NCI-H2171 treated with DMSO at 0.1 percent for 48 hours (cell line): ENCODE measurements around the gene LRRTM4.

Experiments
- DNase-seq: peaks from one replicate; lab custom pipeline; 2025; lab: John Stamatoyannopoulos, UW

The LRRTM4 gene

DNA sequence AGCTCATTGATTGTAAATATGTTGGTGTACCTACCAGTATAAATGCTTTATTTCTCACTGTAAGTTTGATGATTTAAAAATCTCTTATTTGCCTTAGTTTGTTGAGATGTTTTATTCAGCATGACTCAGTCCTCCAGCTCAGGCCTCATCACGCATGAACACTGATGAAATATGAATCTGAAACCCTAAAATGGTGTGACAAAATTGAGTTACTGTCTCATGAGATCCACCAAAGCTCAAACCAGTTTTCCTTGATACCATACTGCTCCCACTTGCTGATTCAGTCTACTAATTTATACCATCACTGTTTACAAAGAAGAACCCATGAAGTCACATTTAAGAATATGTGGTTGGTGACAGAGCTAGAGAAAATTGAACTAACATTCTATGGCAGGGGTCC, 524.9 kb downstream of the LRRTM4 start:
- no peak for DNase-seq

DNA sequence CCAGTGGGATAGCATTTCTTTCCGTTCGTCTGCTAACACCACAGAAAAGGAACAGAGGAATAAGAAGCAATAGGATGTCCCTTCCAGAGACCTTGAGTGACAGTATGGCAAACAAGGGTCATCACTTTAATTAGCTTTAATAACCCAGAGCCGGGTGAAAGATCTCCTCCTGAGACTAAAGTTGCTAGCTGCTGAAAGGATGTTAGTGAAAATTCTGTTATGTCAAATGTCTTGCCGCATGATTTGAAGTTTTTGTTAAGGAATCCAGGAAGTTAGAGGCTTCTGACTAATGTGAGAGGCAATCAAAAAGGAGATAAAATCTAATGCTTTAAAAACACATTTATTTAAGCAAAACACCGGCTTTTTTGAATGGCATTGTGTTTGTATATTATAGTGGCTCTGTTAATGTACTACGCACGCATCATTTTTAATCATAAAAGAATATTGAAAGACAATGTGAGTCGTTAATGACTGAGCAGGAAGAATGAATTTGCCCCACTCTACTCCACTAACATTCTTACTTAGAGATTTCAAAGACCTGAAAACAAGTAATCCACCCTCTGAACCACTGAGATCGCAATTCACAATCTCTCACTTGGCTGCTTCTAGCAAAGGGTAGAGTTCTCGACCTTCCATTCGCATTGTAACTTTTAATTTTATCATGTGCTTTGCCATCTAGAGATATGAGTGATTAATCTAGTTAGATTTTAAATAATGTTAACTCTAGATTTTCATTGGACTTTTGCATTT, 536.6 kb downstream of the LRRTM4 start:
- DNase-seq = no peak

DNA sequence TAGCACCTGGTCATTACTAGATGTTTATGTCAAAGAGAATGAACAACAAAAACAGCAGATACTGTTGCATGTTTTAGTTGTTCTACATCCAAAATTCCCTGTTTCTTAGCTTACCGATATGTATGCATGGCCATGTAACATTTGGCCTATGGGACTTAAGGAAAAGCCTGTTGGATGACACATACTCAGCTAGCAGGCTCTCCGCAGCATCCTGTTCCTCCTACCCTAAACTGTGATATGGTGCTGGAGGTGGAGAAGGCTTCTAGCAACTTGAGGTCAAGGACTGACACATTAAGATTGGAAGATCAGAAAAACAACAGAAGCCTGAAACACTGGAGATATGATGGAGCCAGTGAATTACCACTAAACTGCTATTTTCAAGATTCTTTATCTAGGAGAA, 537.8 kb downstream of the LRRTM4 start:
- DNase-seq = no peak

- DNase-seq = no peak
These were observed 541.9 kb downstream of the LRRTM4 start for GRCh38 chr2:76980067-76980787.

DNA sequence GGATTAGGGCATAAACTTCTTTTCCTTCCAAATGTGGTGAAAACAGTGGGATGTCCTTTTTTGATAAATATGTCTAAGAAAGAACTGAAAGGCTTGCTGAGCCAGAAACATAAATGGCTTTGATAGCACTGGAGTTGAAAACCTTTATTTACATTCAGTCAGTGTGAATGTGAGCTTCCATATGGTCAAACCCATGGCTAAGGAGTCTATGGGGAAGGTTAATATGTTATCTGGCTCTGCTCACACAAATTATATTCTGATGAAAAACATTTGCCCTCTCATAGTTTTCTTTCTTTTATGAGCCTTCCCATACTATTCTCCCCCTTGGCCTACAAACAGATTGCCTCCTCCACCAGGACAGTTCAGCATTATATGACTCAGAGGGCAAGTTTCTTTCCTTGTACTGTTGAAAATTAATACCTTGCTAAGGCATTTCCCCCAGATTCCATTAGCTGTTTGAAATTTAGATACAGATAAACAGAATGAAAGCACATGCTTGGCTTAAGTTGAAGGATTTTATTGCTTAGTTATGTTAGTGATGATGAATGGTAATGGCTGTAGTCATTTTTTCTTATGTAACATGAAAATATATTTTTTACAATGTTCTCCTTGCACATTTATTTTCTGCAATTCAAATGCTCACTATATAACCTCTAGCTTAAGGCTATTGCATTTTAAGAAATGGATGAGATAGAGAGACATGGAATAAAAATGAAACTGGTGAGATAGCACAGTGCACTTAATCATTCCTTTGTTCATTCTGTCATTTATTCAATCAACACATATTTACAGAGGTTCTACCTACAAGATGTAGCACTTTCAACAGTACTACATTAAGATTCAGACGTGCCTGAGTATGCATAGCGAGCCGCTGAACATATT, 544.1 kb downstream of the LRRTM4 start:
- no peak for DNase-seq

GRCh38 chr2:76975752-76976151, 546.4 kb downstream of the LRRTM4 start:
- DNase-seq = no peak

- DNase-seq = no peak
These were observed 548.6 kb downstream of the LRRTM4 start for GRCh38 chr2:76973610-76974009.

GRCh38 chr2:76965772-76966171, 556.4 kb downstream of the LRRTM4 start:
- DNase-seq = no peak

DNA sequence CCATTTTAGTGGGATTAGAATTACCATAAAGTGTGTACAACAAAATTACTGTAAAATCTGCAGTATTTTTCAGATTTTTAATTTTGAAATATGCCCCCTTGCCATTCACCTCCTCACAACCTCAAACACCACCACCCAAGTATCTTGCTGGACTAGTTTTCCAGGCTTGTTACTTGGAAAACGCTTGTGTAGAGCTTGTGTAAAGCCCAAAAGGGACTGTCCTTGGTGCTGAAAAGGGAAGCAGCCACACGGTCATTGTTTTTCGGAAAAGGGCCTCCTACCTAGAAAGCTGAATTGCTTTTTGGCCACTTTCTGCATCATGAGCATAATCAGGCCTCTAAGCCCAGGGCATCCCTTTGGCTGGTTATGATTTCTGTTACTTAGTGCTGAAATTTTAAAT, 563.4 kb downstream of the LRRTM4 start:
- no peak for DNase-seq

DNA sequence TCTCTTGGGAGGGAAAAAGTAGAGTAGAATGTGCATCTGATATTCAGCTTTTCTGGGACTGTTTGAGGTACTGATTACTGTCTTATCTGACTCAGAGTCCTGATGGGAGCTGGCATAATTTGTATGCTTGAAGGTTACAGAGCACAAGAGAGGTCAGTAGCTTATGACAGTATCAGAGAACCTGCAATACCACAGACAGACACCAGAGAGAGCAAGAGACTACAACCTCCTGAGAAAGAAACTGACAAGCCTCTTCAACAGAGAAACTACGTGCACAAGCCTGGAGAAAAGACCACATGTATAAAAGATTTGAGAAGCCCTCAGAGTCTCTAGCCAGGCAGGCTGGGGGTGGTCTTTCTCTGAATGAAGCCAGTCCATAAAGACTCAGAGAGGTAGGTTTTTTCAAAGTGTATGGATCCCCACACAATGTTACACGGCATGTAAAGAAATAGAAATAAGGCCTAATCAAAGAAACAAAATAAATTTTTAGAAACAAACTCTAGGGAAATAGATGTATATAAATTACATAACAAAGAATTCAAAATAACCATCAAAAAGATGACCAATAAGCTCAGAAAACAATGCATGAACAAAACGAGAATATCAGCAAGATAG, 568.3 kb downstream of the LRRTM4 start:
- peak; percentile 54 for DNase-seq

DNA sequence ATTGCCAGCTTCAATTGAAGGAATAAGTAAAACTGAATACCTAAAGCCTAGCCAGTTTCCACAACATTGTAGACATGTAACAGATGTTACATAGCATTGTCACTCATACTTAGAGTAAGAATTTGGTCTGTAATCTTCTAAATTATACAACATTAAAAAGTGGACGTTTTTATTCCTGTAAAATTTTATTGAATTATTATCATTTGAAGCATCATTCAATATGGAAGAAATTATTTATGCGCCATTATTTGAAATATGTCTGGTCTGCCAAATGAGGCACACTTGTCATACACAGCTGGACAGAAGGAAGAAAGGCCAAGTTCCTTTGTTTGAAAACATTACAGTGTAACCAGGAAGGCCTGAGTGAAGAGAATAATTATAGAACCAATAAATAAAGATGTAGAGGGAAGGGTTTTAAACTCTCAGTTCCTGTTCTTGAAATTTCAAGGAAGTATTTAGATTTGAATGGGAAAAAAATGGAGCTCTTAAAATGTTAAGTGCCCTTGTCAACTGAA, 575.5 kb downstream of the LRRTM4 start:
- no peak for DNase-seq

DNA sequence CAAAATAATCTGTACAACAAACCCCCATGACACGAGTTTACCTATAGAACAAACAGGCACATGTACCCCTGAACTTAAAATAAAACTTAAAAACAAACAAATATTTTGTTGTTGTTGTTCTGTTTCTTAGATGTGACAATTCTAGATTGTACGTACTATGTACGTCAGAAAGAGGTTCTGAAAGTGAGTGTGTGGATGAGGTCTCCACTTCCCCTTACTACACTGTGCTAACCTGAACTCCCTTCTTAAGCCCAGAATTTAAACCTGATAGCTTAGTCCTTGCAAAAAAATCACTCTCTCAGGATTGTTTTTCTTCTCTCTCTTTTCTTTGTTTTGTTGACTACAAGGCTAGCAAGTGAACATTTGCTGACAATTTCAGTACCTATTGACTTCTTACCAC, 581.6 kb downstream of the LRRTM4 start:
- DNase-seq = no peak

DNA sequence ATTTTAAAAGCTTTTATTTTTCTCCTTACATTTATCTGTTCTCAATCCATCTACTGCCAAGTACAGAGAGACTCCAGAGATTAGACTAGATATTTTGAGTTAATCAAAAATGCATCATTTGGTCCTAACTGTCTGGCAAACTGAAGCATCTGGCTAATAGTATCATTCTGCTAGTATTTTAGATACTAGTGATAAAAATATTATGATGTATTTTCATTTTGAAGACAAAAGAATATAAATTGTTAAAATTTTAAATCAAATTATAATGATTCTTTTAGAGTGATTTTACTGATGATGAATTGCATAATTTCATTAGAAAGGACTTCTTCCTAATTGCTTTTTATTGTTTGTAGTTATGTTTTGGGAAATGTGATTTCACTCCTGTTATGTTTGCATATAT, 584.0 kb downstream of the LRRTM4 start:
- no peak for DNase-seq

DNA sequence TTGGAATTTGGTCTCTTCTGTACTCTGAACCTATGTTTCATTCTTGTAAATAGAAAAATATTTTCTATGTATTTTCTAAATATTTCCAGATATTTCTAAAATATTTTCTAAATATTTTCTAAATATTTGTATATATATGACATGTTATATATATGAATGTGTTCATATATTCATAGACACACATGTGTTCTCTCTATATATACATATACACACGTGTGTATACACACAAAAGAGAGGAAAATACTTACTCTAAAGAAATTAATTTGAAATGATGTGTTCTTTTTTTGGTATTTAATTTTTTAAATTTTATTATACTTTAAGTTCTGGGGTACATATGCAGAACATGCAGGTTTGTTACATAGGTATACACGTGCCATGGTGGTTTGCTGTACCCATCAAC, 589.6 kb downstream of the LRRTM4 start:
- DNase-seq = no peak

DNA sequence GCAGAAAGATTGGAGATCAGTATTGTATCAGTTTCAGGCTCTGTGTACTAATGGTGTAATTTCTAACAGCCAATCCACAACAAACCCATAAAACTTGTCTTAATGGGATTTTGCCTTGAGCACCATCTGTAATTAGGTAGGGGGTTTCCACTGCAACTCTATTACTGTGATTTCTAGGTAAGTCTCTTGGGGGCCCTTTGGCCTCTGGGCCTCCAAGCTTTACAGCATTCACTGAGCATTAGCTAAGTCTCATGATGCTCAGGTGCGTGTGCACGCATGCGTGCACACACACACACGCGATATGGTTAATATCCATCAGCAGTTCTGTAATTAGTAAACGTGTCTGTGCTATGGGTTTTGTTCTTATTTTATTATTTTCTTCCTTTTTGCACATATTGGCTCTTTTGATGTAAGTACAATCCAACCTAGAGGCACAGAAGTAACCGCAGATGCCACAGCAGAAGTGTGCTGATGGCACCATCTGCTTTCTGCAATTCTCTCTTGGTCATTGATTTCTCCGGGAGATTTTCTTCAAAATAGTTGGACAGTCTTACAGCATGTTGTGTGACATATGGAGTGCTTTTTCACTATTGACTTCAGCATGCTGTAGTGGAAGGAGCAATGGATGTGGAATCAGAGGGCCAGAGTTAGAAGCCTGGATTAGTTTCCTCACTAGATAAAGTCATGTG, 592.0 kb downstream of the LRRTM4 start:
- peak; percentile 84 for DNase-seq

- DNase-seq = no peak
These were observed 594.1 kb downstream of the LRRTM4 start for GRCh38 chr2:76928026-76928425.

DNA sequence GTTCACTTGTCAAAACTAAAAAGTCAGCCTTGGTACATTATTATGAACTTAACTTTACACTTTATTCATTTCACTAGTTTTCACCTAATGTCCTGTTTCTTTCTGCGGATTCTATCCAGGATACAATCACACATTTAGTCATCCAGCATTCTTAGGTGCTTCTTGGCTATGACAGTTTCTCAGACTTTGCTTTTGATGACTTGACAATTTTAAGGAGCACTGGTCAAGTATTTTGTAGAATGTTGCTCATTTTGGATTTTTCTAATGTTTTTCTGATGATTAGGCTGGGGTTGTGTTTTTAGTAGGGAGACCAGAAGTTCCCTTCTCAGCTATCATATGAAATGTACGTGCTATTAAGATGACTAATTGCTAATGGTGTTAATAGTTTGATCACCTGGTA, 601.2 kb downstream of the LRRTM4 start:
- DNase-seq = no peak

DNA sequence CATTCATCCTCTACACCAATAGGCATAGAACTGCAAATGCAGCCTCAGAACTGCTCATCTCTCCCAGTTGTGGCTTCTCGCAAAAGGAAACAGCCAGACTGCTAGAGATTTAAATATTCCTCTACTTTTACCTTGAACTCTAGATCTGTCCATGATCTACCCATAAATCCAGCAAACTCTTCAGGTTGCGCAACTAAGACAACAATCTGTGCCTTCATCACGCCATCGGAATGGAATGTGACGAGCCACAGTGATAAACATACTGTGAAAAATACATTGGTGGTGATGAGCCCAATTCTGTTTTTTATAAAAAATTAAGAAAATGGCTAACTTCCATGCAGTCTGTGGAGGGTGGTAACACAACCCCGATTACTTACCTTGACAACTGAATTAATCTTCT, 626.7 kb downstream of the LRRTM4 start:
- DNase-seq = peak; percentile 41

DNA sequence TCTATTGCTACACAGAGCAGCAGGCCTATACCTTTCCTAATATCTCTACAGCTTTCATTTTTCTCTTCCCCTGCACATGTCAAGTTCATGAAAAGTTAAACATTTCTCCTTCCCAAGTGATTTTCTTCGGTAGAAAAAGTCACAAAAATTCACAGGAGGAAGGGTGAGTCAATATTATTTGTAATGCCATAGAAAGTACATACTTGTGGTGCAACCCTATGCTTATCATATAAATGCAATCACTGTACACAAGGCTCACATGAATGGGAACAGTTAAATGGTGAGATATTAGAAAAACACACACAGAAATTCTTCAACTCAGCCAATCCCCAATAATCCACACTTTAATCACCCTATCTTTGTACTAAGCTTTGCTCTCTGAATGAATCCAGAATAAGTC, 651.6 kb downstream of the LRRTM4 start:
- no peak for DNase-seq

GRCh38 chr2:76870011-76870410, 652.2 kb downstream of the LRRTM4 start:
- DNase-seq = no peak

GRCh38 chr2:76867854-76868253, 654.3 kb downstream of the LRRTM4 start:
- DNase-seq = no peak
